PC-3 (cell line): Measurements from ENCODE around the gene SMR3B. TPM values are rescaled to one million over a fixed set of nuclear protein-coding genes. Genes with fewer than 3 reads are reported as not detected.

ENCODE experiments used
- ATAC-seq: fragments of 200-7000 bp; cut with Tn5 transposase; 2 replicates; pipeline ENCODE4 v1.9.1; 2020; ENCODE audit warnings: mild to moderate bottlenecking, moderate library complexity
- Bru-seq: library from RNA; stranded (reverse); fragments of 400-500 nt; gene quantifications from one replicate; lab custom pipeline; 2021; lab: Mats Ljungman, UMichigan
- BruChase-seq, 2 experiments: library from RNA; stranded (reverse); fragments of 400-500 nt; gene quantifications; one replicate each; lab custom pipeline; 2021; lab: Mats Ljungman, UMichigan
- BruUV-seq: library from RNA; stranded (reverse); fragments of 400-500 nt; replicated peaks from 2 replicates; lab custom pipeline; 2021; lab: Mats Ljungman, UMichigan
- CTCF ChIA-PET: fragments of 300-600 bp; sonication (Branson Sonifier 250); formaldehyde crosslinking; loops from one replicate; lab custom pipeline; 2022; ENCODE audit warnings: antibody characterized with exemption; lab: Charles Lee
- POLR2A ChIA-PET: fragments of 300-600 bp; sonication (Branson Sonifier 250); formaldehyde crosslinking; loops from one replicate; lab custom pipeline; 2022; ENCODE audit warnings: antibody characterized with exemption; ENCODE audit not compliant: unreplicated experiment; lab: Charles Lee
- DNase-seq: peaks from one replicate; pipeline ENCODE4 v3.0.0-alpha.2; 2015
- H2AFZ ChIP-seq: fragments of 300-600 bp; sonication (generic); 2 replicates; pipeline ENCODE4 v1.6.0; 2016; ENCODE audit warnings: antibody characterized with exemption, low read length
- H3F3A ChIP-seq: fragments of 300-600 bp; sonication (generic); one replicate; pipeline ENCODE4 v1.6.0; 2017; ENCODE audit warnings: antibody characterized with exemption, low read length, control low read depth, mild to moderate bottlenecking; ENCODE audit not compliant: unreplicated experiment
- H3K27ac ChIP-seq: fragments of 300-600 bp; sonication (generic); 2 replicates; pipeline ENCODE4 v1.5.1; 2016; ENCODE audit warnings: mild to moderate bottlenecking, low read length
- H3K27me3 ChIP-seq: fragments of 300-600 bp; sonication (generic); 2 replicates; pipeline ENCODE4 v1.6.1; 2016; ENCODE audit warnings: low read length, mixed read lengths
- H3K36me3 ChIP-seq: fragments of 300-600 bp; sonication (generic); 2 replicates; pipeline ENCODE4 v1.6.1; 2016; ENCODE audit warnings: low read depth, mixed run types, low read length, mixed read lengths
- H3K4me1 ChIP-seq: fragments of 300-600 bp; sonication (generic); 2 replicates; pipeline ENCODE4 v1.5.1; 2016; ENCODE audit warnings: low read length; ENCODE audit not compliant: insufficient read depth
- H3K4me2 ChIP-seq: fragments of 300-600 bp; sonication (generic); 2 replicates; pipeline ENCODE4 v1.6.0; 2016; ENCODE audit warnings: low read length
- H3K4me3 ChIP-seq: fragments of 300-600 bp; sonication (generic); 2 replicates; pipeline ENCODE4 v1.5.1; 2016; ENCODE audit warnings: mild to moderate bottlenecking, low read length, mixed read lengths
- H3K79me2 ChIP-seq: fragments of 300-600 bp; sonication (generic); 2 replicates; pipeline ENCODE4 v1.6.1; 2017; ENCODE audit warnings: low read length, mixed read lengths
- H3K9ac ChIP-seq: fragments of 300-600 bp; sonication (generic); 2 replicates; pipeline ENCODE4 v1.6.0; 2016; ENCODE audit warnings: mild to moderate bottlenecking, low read length
- H3K9me2 ChIP-seq: fragments of 300-600 bp; sonication (generic); replicated peaks from 2 replicates; pipeline ENCODE4 v1.6.1; 2016; ENCODE audit warnings: mixed run types, low read length, mixed read lengths
- H3K9me3 ChIP-seq: fragments of 300-600 bp; sonication (generic); 2 replicates; pipeline ENCODE4 v1.6.1; 2016; ENCODE audit warnings: low read length, mixed read lengths
- H4K20me1 ChIP-seq: fragments of 300-600 bp; sonication (generic); 2 replicates; pipeline ENCODE4 v1.6.1; 2016; ENCODE audit warnings: low read length, mixed read lengths
- CTCF ChIP-seq: fragments of 300-600 bp; sonication (generic); conservative IDR thresholded peaks from 2 replicates; pipeline ENCODE4 v1.5.1; 2017; ENCODE audit warnings: antibody characterized with exemption, low read depth, mild to moderate bottlenecking, low read length
- EZH2 ChIP-seq: fragments of 300-600 bp; sonication (generic); IDR thresholded peaks from one replicate; pipeline ENCODE4 v1.6.1; 2017; ENCODE audit warnings: antibody characterized with exemption, mild to moderate bottlenecking, low read length; ENCODE audit not compliant: unreplicated experiment
- EZH2phosphoT487 ChIP-seq: fragments of 300-600 bp; sonication (generic); IDR thresholded peaks from 2 replicates; pipeline ENCODE4 v1.6.1; 2018; ENCODE audit warnings: mild to moderate bottlenecking, antibody characterized with exemption, low read length, borderline replicate concordance
- intact Hi-C: fragments of 100-400 bp; cut with micrococcal nuclease; formaldehyde crosslinking; loops from 2 replicates; pipeline ENCODE4 v1.9.0; 2023
- long read RNA-seq: library from polyadenylated mRNA; unstranded; transcript quantifications from one replicate; pipeline ENCODE4 v2.0.0, GENCODE V29; 2021; ENCODE audit not compliant: unreplicated experiment
- total RNA-seq: library from RNA; depleted of rRNA; stranded (reverse); fragments of >200 nt; gene quantifications from 2 replicates; pipeline ENCODE4 v1.2.3, GENCODE V29; 2014; rRNA removed

The SMR3B gene
- total RNA-seq, result not detected in 2 replicates
- Bru-seq, nascent RNA, result not detected
- not detected for BruChase-seq, experiment 1, labeled RNA remaining after a 6-hour chase
- not detected for BruChase-seq, experiment 2, labeled RNA remaining after a 2-hour chase
- long read RNA-seq, result 0 reads

DNA sequence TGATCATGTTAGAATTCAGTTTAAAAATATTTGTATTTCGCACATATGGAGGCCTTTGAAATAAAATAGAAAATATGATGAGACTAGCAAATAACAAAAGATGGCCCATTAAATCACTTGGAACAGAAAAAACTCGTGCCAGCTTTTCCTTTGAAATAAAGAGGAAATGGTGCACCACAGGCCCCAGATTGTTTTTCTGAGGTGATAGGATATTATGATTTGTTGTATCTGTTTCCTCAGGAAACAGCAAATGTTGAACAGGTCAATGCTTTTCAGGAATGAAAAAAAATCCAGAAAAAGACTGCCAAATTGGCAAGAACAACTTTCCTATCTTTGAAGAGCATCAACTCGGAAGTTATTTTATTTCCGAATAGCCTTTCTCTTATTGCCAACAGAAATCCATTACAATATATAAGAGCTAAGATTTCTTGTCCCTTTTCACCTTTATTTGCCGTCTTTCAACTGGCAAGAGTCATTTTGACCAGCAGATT is at the start of gene SMR3B:
Gene SMR3B, plus strand, starts transcription at position 441 of the 491 bp plus-strand sequence. CDS start 1,380 bp downstream, outside the sequence.
- H3K4me3 ChIP-seq, result no peak within 1 kb of the TSS
- no peaks in the 10 kb centered on the region for H3K9me2 ChIP-seq
- no peak within 1 kb of the TSS for H3K27ac ChIP-seq
- CTCF ChIA-PET, result no interaction called here
- ATAC-seq, result no peak
- no peak within 1 kb of the TSS for H2AFZ ChIP-seq
- POLR2A ChIA-PET, result no interaction called here
- no peak for TF ChIP-seq EZH2
- TF ChIP-seq CTCF, result no peak
- no peak for TF ChIP-seq EZH2phosphoT487
- no peak for DNase-seq
- H3K27me3 ChIP-seq, result peaks cover 10% of the 10 kb centered on the region
- H3K36me3 ChIP-seq, result no peaks in the 10 kb centered on the region
- no peaks in the 10 kb centered on the region for H3K4me1 ChIP-seq
- H3K9me3 ChIP-seq, result no peaks in the 10 kb centered on the region
- no peak within 1 kb of the TSS for H3K4me2 ChIP-seq
- BruUV-seq, result no TSS peak
- intact Hi-C loops, result no loop called here
- no peaks in the 10 kb centered on the region for H3F3A ChIP-seq
- no peak within 1 kb of the TSS for H3K9ac ChIP-seq
- no peaks in the 10 kb centered on the region for H4K20me1 ChIP-seq
- no peaks in the 10 kb centered on the region for H3K79me2 ChIP-seq

DNA sequence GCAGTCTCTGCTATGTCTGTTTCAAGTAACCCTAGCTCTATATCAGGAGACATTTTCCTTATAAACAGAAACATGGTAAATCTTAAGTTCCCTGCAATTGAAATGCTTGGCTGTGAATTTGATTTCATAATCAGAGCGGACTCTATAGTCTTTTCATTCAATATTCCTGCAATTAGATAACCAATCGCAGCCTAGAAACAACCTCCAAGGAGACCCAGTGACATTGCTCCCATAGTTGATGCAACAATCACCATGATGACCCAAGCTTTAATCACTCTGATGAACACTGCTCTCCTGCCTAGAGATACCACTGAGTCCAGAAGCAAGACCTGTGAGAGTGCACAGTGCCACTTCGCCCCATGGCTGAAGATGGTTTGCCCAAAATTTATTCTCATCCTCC is 48.2 kb upstream of the SMR3B start, which contains the start of gene CABS1:
Gene CABS1, plus strand, starts transcription at position 301 of the 400 bp plus-strand sequence. Its CDS starts 59 bp downstream, at position 360.
- no TSS peak for BruUV-seq
- H2AFZ ChIP-seq, result no peak within 1 kb of the TSS
- H3K4me1 ChIP-seq, result no peaks in the 10 kb centered on the region
- ATAC-seq, result no peak
- no peaks in the 10 kb centered on the region for H3F3A ChIP-seq
- no peak for DNase-seq
- H3K27ac ChIP-seq, result no peak within 1 kb of the TSS
- peaks cover 48% of the 10 kb centered on the region for H3K27me3 ChIP-seq
- H3K4me3 ChIP-seq, result no peak within 1 kb of the TSS
- H3K9me3 ChIP-seq, result no peaks in the 10 kb centered on the region
- ChIA-PET CTCF (no interaction called here), POLR2A (no interaction called here)
- TF ChIP-seq CTCF (no peak), EZH2phosphoT487 (no peak), EZH2 (no peak)
- H3K4me2 ChIP-seq, result no peak within 1 kb of the TSS
- no peaks in the 10 kb centered on the region for H3K79me2 ChIP-seq
- no peaks in the 10 kb centered on the region for H4K20me1 ChIP-seq
- H3K36me3 ChIP-seq, result no peaks in the 10 kb centered on the region
- H3K9ac ChIP-seq, result no peak within 1 kb of the TSS
- intact Hi-C loops, result no loop called here
- no peaks in the 10 kb centered on the region for H3K9me2 ChIP-seq

GRCh38 chr4:70336043-70336442 is 46.9 kb upstream of the SMR3B start:
- ATAC-seq, result no peak
- DNase-seq, result no peak
- peaks cover 50% of the 10 kb centered on the region for H3K27me3 ChIP-seq
- H2AFZ ChIP-seq, result no peak overlapping the region
- no peaks in the 10 kb centered on the region for H3K9me3 ChIP-seq
- no peaks in the 10 kb centered on the region for H3K9me2 ChIP-seq
- H4K20me1 ChIP-seq, result no peaks in the 10 kb centered on the region
- no peaks in the 10 kb centered on the region for H3K4me1 ChIP-seq
- H3K9ac ChIP-seq, result no peak overlapping the region
- POLR2A ChIA-PET, result no interaction called here
- intact Hi-C loops, result no loop called here
- TF ChIP-seq CTCF (no peak), EZH2phosphoT487 (no peak), EZH2 (no peak)
- H3K27ac ChIP-seq, result no peak overlapping the region
- H3K4me3 ChIP-seq, result no peak overlapping the region
- H3K79me2 ChIP-seq, result no peaks in the 10 kb centered on the region
- no peaks in the 10 kb centered on the region for H3F3A ChIP-seq
- no peak overlapping the region for H3K4me2 ChIP-seq
- no peaks in the 10 kb centered on the region for H3K36me3 ChIP-seq
- CTCF ChIA-PET, result no interaction called here
- BruUV-seq, result no TSS peak
